GM10266 (cell line): ENCODE results near the gene NEUROG3.

Experiments used
- DNase-seq: peaks from one replicate; pipeline ENCODE4 v3.0.0; 2012; ENCODE audit errors: extremely low spot score
- TF ChIP-seq, protein P1 (sequence below): IDR thresholded peaks from 2 replicates; pipeline ENCODE4 v1.5.1; 2012; ENCODE audit warnings: mild to moderate bottlenecking, low read depth; ENCODE audit not compliant: control insufficient read depth, insufficient read depth; ENCODE audit errors: missing control alignments

NEUROG3 gene

DNA sequence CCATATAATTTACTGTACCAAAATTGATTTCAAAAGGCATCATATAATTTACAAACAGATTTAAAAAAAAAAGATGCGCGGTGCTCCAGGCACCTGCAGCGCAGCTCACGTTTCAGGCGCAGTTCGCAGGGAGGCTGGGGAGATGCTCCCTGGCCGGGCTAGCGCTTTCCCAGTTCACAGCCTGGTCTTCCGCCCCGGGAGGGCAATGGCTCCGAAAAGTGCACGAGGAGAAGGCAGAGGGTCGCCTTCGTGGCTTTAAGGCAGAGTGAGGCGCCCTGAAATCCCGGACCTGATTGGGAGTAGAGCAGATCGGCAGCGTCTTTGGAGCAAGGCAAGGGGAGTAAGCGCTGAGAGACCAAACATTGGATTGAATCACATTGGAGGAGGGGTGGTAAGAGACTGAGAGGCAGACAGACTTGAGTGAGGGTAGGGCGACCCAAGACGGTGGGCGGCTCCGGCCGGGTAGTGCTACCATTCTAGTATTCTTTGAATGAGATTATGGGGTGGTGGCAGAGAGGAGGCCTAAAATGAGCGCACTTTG lies 1.5 kb downstream of the NEUROG3 start:
- TF ChIP-seq, protein P1, sequence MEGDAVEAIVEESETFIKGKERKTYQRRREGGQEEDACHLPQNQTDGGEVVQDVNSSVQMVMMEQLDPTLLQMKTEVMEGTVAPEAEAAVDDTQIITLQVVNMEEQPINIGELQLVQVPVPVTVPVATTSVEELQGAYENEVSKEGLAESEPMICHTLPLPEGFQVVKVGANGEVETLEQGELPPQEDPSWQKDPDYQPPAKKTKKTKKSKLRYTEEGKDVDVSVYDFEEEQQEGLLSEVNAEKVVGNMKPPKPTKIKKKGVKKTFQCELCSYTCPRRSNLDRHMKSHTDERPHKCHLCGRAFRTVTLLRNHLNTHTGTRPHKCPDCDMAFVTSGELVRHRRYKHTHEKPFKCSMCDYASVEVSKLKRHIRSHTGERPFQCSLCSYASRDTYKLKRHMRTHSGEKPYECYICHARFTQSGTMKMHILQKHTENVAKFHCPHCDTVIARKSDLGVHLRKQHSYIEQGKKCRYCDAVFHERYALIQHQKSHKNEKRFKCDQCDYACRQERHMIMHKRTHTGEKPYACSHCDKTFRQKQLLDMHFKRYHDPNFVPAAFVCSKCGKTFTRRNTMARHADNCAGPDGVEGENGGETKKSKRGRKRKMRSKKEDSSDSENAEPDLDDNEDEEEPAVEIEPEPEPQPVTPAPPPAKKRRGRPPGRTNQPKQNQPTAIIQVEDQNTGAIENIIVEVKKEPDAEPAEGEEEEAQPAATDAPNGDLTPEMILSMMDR: no peak
- no peak for DNase-seq

DNA sequence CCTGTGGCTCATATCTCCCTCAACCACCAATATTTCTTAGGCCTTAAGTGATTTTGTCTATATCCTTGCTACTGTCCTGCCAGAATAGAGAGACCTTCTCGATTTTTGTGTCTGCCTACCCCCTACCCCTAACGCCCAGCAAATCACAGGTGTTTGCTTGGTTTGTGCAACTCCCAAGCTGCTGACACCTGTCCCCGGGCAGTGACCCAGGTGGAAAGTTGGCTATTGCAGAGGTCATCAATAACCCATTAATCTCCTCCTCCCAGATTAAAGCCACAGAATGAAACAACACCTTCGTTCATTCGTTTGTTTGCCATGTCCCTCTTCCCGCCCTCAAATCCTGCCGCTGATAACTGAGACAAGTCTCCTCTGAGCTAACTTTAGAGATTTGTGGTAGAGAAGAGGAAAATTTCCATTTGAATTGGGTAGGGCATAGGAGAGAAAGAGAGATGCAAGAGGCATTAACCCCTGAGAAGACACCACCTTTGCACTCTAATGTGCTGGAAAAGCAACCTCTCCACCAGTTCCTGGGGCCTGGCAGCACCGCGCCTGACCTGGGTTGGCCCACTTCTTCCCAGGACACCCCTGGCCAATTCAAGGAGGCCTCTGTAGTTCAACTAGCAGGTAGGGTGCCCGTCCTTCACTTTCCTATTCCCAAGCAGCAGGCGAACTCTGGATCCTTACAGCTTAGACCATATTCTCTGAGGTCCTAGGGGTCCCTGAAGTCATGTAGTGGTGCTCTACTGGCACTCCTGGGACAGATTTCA lies 3.0 kb downstream of the NEUROG3 start:
- TF ChIP-seq, protein P1: no peak
- no peak for DNase-seq

DNA sequence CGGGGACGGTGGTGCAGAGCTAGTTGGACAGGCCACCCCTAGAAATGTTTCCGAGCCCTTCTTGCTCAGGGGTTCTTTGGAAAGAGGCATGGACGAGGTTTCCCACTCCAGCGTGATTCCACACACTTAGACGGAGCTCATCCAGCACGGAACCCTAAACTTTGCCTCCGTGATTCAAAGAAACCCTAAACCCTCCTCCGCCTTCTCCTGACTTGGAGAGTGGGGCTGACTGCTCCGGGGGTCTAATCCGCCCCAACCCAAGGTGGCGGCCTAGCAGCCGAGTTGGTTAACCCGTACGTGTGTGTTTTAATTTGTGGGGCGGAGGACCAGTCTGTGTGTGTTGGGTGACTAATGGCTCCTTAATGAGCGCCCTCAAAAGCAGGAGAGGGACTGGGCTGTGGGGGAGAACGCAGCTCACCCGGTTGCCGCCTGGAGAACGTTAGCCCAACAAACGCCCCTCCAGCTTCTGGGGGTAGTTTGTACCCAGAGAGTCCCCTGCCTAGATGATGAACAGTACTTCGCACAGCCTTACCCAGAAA lies 3.8 kb downstream of the NEUROG3 start:
- TF ChIP-seq, protein P1: no peak
- no peak for DNase-seq

DNA sequence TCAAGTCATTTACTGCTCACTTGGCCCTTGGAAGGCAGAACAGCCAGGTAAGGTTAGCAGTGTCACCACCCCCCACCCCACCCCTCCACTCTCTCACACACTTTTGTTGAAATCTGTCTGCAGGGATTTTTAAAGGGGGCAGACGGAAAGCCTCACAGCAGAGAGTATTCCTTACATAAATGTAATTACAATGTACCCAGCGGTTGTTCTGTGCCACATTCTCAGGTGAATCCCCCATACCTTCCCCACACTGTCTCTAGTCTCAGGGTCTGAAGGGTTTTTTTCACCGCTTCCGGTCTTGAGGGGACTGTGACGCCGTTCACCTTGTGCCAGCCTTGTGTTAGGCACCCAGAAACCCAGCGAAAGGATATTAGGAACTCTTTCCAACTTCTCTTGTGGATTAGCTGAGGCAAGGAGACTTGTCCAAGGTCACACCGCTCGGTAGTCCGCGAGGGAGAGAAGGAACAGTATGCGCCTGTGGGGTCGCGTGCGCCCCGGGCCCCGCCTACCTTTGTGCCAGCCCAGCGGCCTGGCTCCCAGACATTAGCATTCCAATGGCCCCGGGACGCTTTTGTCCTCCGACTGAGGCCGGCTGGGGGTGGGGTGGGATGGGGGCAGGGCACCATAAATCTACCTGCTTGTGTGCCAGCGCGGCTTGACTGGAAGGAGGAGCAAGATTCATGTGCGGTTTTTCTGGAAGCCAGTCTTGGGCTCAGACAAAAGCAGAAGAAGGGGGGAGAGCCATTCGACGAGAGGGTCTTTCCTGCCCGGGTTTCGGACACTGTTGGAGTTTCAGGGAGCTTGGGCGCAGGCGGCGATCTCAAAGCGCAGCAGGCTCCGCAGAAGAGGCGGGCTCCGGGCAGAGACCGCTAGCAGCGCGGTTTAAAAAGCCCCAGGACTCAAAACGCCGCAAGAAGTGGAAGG lies 4.5 kb downstream of the NEUROG3 start:
- TF ChIP-seq, protein P1: no peak
- no peak for DNase-seq

DNA sequence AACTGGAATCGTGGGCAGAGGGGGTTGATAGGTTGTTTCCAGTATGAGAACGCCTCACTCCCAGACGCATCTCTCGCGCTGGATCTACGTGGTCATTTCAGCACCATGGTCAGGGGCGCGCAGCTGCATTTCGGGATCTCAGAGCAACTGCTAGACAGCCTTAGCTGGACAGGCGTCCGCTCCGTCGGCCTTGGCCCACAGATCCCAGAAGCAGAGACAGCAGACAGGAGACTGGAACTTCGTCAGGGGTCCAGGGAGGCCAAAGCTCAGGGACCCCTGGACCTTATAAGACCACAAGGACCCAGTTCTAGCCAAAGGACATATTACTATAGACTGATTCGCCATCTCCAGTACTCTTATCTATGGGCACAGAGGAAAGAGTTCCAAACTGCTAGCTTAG lies 5.3 kb downstream of the NEUROG3 start:
- TF ChIP-seq, protein P1: no peak
- peak; percentile 47 for DNase-seq

DNA sequence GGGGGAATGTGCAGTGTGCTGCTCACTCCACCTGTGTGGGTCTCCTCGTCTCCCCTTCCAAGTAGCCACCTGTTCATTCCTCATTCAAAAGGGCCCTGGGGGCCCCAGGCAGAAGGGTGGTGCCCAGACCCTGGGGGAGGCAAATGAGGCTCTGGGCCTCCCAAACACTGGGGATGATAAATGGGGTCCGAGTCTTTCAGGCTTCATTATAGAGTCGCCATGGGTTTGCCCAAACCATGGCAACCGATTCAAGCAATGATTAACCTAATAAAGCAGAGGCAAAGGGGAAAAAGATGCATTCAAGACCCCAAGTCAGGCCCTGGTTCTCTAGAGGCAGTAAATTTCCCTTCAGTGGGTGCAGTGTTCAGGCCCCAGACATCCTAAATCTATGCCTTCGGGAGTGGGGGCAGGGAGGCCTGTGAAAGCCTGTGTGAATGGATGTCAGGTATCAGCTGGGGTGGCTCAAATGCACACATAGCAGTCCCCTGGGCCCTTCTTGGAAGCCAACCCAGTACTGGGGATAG lies 10.4 kb downstream of the NEUROG3 start:
- no peak for DNase-seq
- TF ChIP-seq, protein P1: no peak
